Measurements from ENCODE around the gene CTNNBL1. TPM values are rescaled to one million over a fixed set of nuclear protein-coding genes. Genes with fewer than 3 reads are reported as not detected.

Gene CTNNBL1
- total RNA-seq, 1 experiment from 2014 or later, result 45.2 TPM

- no peak for DNase-seq (ENCODE audit: unreplicated experiment)
- H3K36me3 Mint-ChIP-seq (ENCODE audit: insufficient read depth, unreplicated experiment), result no peaks in the 10 kb centered on the region
- no peak for TF ChIP-seq CTCF (IDR thresholded peaks at IDR 0.05; ENCODE audit: unreplicated experiment)
- no peak overlapping the region for H3K4me3 Mint-ChIP-seq (ENCODE audit: unreplicated experiment)
- H3K9me3 Mint-ChIP-seq (ENCODE audit: unreplicated experiment), result no peaks in the 10 kb centered on the region
- ChIA-PET CTCF (interaction anchor here (0.5 kb wide), 1 partner anchor 503 kb away, joined by 3 read pairs; no protein-coding TSS in a partner anchor), POLR2A (no interaction called here)
- H3K27me3 Mint-ChIP-seq (ENCODE audit: insufficient read depth, unreplicated experiment), result peaks cover 9% of the 10 kb centered on the region
- intact Hi-C loops (cut with micrococcal nuclease), result no loop called here
- no TSS peak for BruUV-seq (replicated peaks)
- no peak overlapping the region for H3K27ac Mint-ChIP-seq (ENCODE audit: low read depth, unreplicated experiment)
- no peaks in the 10 kb centered on the region for H3K4me1 Mint-ChIP-seq (ENCODE audit: insufficient read depth, unreplicated experiment)
Observed at GRCh38 chr20:37885042-37885441, 191.2 kb downstream of the CTNNBL1 start.

GRCh38 chr20:37885593-37886503 lies 192.0 kb downstream of the CTNNBL1 start:
- ChIA-PET POLR2A (interaction anchor here (0.6 kb wide), 1 partner anchor 358 kb away, joined by 3 read pairs; the partner anchor contains the start of gene BLCAP), CTCF (no interaction called here)
- Mint-ChIP-seq H3K4me1 (ENCODE audit: insufficient read depth, unreplicated experiment) (no peaks in the 10 kb centered on the region), H3K27me3 (ENCODE audit: insufficient read depth, unreplicated experiment) (peaks cover 9% of the 10 kb centered on the region), H3K4me3 (ENCODE audit: unreplicated experiment) (no peak overlapping the region), H3K9me3 (ENCODE audit: unreplicated experiment) (no peaks in the 10 kb centered on the region), H3K27ac (ENCODE audit: low read depth, unreplicated experiment) (no peak overlapping the region), H3K36me3 (ENCODE audit: insufficient read depth, unreplicated experiment) (no peaks in the 10 kb centered on the region)
- intact Hi-C loops (cut with micrococcal nuclease), result no loop called here
- DNase-seq (ENCODE audit: unreplicated experiment), result no peak
- no TSS peak for BruUV-seq (replicated peaks)
- TF ChIP-seq CTCF (IDR thresholded peaks at IDR 0.05; ENCODE audit: unreplicated experiment), result no peak

GRCh38 chr20:37886851-37887297 lies 193.0 kb downstream of the CTNNBL1 start:
- ChIA-PET CTCF (no interaction called here), POLR2A (interaction anchor here (0.6 kb wide), 2 partner anchors 359 to 705 kb away, joined by 3 read pairs; partner anchors contain the start of gene BLCAP)
- H3K36me3 Mint-ChIP-seq (ENCODE audit: insufficient read depth, unreplicated experiment), result no peaks in the 10 kb centered on the region
- H3K4me1 Mint-ChIP-seq (ENCODE audit: insufficient read depth, unreplicated experiment), result no peaks in the 10 kb centered on the region
- no peak for TF ChIP-seq CTCF (IDR thresholded peaks at IDR 0.05; ENCODE audit: unreplicated experiment)
- peak; percentile 23 for DNase-seq (ENCODE audit: unreplicated experiment)
- no peaks in the 10 kb centered on the region for H3K9me3 Mint-ChIP-seq (ENCODE audit: unreplicated experiment)
- BruUV-seq (replicated peaks), result no TSS peak
- no peak overlapping the region for H3K4me3 Mint-ChIP-seq (ENCODE audit: unreplicated experiment)
- no peak overlapping the region for H3K27ac Mint-ChIP-seq (ENCODE audit: low read depth, unreplicated experiment)
- intact Hi-C loops (cut with micrococcal nuclease), result no loop called here
- H3K27me3 Mint-ChIP-seq (ENCODE audit: insufficient read depth, unreplicated experiment), result peaks cover 2% of the 10 kb centered on the region

- no peak overlapping the region for H3K27ac Mint-ChIP-seq (ENCODE audit: low read depth, unreplicated experiment)
- ChIA-PET POLR2A (no interaction called here), CTCF (interaction anchor here (0.9 to 1.1 kb wide), 3 partner anchors 9 to 22 kb away, joined by 3 to 5 read pairs (median 3); no protein-coding TSS in a partner anchor)
- BruUV-seq (replicated peaks), result no TSS peak
- no peaks in the 10 kb centered on the region for H3K4me1 Mint-ChIP-seq (ENCODE audit: insufficient read depth, unreplicated experiment)
- H3K9me3 Mint-ChIP-seq (ENCODE audit: unreplicated experiment), result no peaks in the 10 kb centered on the region
- H3K27me3 Mint-ChIP-seq (ENCODE audit: insufficient read depth, unreplicated experiment), result no peaks in the 10 kb centered on the region
- no peak overlapping the region for H3K4me3 Mint-ChIP-seq (ENCODE audit: unreplicated experiment)
- TF ChIP-seq CTCF (IDR thresholded peaks at IDR 0.05; ENCODE audit: unreplicated experiment), result no peak
- no peak for DNase-seq (ENCODE audit: unreplicated experiment)
- intact Hi-C loops (cut with micrococcal nuclease), result no loop called here
- H3K36me3 Mint-ChIP-seq (ENCODE audit: insufficient read depth, unreplicated experiment), result no peaks in the 10 kb centered on the region
Observed at GRCh38 chr20:37888641-37889040, 194.8 kb downstream of the CTNNBL1 start.
